ENCODE results near the gene SQSTM1.

Gene SQSTM1

GRCh38 chr5:179795049-179795862 is 25.4 kb upstream of the SQSTM1 start:
- peak; percentile 7 for DNase-seq

- DNase-seq, result peak; percentile 51
Measured at GRCh38 chr5:179795863-179796833, 24.6 kb upstream of the SQSTM1 start.

DNA sequence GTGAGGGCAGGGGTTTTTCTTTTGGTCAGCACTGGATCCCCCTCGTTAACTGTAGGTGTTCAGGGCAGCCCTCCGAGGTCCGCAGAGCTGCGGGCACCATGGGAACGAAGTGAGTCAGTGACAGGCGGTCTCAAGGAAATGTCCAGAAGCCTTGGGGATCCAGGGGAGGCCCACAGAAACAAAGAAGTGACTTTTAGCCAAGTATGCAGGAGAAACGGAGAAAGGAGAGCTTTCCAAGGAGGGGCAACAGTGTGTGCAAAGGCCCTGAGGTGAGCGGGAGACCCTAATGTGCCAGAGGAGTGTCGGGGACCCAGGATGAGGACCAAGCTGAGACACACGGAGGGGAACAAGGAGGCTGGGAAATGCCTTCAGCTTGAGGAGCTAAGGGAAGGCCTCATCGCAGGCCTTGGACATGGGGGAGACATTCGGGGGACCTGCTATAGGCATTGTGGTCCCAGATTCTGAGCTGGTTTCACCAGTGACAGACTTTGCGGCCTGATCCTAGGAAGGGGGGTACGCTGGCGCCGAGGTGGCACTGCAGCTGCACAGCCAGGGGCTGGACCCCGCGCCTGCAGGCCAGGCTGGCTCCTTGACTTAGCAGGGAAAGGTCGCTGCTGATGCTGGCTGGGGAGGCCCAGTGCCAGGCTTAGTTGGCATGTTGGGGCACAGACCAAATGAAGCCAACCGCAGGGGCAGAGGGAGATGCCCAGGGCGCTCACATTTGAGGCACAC is 23.7 kb upstream of the SQSTM1 start:
- no peak for DNase-seq

DNA sequence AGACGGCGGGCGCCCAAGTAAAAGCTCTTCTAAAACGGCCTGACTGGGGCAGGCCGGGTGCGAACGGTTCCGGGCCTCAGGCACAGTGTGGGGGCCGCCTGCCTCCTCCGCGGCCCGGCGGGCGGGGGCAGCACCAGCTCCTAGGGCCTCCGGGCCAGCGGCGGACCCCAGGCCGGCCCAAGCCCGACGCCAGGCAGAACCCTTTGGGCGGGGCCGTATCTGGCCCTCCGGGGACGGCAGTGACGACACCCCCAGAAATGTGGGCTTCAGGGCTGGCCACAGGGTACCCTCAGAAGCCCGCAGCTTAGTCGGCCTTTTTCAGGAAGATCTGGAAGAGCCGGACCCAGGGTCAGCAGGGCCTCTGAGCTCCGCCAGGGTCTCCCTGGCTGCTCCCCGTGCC is 23.0 kb upstream of the SQSTM1 start:
- DNase-seq, result no peak

DNA sequence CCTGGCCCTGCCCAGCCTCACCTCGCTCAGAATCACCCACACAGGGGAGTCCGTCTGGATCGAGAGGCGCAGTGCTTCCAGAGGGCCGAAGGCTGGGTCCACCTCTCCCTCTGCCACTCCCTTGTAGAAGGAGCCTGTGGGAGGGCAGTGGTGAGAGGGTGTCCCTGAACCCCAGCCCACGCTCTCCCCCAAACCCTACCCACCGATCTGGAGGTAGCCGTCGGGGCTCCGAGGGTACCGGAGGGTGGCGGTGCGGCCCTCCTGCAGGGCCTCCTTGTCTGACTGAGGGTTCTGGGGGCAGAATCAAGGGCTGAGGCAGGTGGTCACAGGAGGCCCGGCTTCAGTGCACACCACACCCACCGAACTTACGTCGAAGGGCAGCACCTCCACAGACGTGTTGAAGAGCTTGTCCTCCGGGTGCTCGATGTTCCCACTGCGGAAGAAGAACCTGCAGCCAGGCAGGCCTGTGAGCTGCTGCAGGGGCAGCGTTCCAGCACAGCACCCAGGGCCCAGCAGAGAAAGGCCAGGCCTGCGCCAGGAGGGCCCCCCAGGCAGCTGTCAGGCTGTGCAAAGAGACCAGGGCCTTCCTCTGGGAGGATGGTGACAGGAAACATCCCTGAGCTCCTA is 22.4 kb upstream of the SQSTM1 start:
- no peak for DNase-seq

DNA sequence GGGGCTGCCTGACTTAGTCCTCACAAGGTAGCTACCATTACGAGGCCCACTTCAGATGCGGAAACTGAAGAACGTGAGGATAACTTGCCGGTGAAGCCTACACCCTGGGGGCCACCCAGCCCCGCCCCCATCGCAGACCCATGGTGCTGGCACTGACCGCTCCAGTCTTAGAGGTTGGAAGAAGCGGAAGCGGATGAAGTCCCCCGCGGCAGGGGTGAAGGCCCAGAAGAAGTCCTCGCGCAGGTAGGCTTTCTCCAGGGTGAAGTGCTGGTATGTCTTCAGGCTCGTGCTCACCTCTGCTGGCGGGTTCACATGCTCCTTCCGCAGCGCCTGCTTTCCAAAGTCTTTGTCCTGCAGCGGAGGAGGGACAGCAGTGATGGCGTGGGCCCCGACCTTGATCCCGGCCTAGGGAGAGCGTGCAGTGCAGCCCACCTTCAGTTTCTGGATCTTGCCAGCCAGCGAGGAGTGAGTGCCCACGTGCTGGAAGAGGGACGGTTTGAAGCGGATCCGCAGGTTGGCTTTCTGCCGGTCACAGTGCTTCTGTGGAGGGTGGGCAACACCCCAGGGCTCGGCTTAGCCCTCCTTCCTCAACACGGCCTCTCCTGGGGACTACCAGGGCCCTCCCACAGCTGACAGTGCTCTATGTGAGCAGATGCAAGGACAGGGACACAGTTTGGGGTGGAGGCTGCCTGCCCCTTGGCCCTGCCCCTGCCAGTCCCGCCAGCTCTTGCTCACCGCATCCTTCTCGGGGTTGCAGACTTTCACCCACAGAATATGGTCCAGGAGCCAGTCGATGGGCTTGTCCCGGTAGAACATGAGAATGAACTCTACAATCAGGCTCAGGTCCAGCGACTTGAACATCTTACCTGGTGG is 21.7 kb upstream of the SQSTM1 start:
- no peak for DNase-seq

DNA sequence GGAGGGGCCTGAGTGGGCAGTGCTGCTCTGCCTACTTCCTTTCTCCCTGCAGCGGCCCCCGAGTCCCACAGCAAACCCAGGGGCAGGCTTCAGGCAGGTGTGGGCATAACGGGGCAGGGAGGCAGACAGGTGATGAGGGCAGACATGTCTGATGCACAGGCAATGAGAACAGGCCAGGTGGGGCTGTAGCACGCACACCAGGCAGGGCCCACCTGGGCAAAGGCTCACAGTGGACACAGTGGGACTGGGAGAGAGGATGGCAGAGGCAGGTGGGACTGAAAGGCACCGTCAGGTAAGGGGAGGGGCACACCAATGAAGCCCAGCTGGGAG is 21.1 kb upstream of the SQSTM1 start:
- no peak for DNase-seq

GRCh38 chr5:179800071-179800695 is 20.5 kb upstream of the SQSTM1 start:
- DNase-seq, result no peak

DNA sequence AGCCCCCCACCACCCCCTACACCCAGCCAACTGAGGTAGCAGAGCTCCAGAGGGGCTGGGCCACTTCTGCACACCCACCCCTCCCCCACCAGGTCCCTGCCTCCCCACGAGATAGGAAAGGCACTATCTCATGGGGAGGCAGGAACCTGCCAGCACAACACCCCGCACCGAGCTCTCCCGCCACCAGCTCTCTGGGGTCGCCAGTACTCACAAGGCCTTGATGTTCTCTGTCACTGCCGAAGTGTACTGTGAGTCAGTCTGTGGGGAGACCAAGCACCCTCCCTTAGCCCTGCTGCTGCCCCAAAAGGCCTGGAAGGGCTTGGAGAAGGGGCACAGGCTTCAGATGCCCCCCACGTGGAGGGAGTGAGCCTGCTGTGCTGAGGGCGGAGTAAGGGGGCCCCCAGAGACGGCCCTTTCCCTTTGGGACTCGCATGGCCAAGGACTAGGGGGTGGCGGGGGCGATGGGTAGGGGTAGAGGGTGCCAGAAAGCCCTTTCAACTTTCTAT is 20.0 kb upstream of the SQSTM1 start:
- DNase-seq, result no peak

- DNase-seq, result no peak
Measured at GRCh38 chr5:179801304-179802206, 19.1 kb upstream of the SQSTM1 start.

- DNase-seq, result peak; percentile 7
Measured at GRCh38 chr5:179802207-179802883, 18.4 kb upstream of the SQSTM1 start.

- peak; percentile 53 for DNase-seq
Measured at GRCh38 chr5:179802950-179803562, 17.6 kb upstream of the SQSTM1 start.

GRCh38 chr5:179803651-179804554 is 16.8 kb upstream of the SQSTM1 start:
- DNase-seq, result peak; percentile 53

DNA sequence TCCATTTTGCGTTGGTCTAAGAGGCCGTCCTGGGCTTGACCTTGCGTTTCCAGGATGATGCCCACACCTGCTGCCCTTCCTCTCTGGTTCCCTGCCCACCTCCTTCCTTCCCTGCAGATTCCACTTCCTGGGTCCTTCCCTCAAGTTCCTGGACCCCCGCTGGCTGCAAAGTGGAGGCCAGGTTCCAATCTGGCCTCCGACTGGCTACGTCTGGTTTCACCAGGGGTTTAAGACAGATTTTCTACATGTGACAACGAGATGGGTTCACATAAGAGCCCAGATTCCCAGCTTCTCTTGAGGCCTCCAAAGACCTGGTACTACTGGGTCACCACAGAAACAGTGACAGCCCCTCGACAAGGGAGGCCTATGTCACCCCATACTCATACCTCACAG is 16.2 kb upstream of the SQSTM1 start:
- no peak for DNase-seq

- DNase-seq, result no peak
Measured at GRCh38 chr5:179805070-179805528, 15.6 kb upstream of the SQSTM1 start.

DNA sequence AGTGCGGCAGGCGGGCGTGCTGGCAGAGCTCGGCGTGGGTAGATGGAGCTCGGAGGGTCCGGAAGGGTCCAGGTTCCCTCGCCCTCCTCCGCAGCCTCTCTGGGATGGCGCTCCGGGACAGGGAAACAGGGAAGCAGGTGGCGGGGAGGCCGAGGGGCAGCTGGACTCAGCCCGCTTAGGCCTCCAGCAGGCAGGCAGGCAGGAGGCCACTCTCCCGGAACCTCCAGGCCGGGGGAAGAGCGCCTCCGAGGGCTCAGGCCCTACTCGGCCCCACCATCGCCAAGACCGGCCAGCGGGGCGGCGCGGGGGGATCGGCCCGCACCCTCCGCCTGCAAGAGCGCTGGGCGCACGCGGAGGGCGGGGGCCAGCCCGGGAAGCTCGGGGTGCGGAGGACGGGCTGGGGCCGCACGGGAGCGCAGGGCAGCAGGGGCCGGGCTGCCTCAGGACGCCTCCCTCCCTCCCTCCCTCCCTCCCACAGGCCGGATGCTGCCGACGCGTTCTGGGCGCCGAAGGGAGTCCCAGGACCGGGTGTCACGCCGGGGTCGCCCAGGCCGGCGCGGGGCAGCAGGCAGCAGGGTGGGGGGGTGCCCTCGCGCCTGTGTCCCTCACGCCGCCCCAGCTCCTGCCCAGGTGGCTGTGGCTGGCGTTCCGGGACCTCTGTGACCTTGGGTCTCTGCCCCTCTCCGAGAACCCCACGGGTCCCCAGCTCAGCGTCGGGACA is 15.0 kb upstream of the SQSTM1 start:
- no peak for DNase-seq
